Sciatic nerve (tissue), 2 donors: Measurements from ENCODE around the gene WNT2B. TPM values are rescaled to one million over a fixed set of nuclear protein-coding genes. Genes with fewer than 3 reads are reported as not detected.

Experiments
- ATAC-seq: fragments of 200-7000 bp; cut with Tn5 transposase; one replicate; pipeline ENCODE4 v1.9.1; 2020; ENCODE audit warnings: mild to moderate bottlenecking, moderate library complexity
- DNase-seq: peaks from one replicate; pipeline ENCODE4 v3.0.0-alpha.2; 2020; ENCODE audit warnings: low spot score
- intact Hi-C: fragments of 100-400 bp; cut with DNase I; formaldehyde crosslinking; loops from one replicate; pipeline ENCODE4 v1.14.2; 2022
- total RNA-seq: library from RNA; stranded (reverse); fragmentation: NEBNext Ultra II Directional; extraction: Animal tissue kit (Norgen Biotek cat#: 25700); gene quantifications from one replicate; pipeline ENCODE4 v1.2.1, GENCODE V29; 2021
- donor health status: DM: no; HTN: no; CAD: no.
- donor health status: DM: no; HTN: no; CAD: no.

WNT2B gene
- total RNA-seq, 1 donor from 2014 or later = 10.9 TPM

DNA sequence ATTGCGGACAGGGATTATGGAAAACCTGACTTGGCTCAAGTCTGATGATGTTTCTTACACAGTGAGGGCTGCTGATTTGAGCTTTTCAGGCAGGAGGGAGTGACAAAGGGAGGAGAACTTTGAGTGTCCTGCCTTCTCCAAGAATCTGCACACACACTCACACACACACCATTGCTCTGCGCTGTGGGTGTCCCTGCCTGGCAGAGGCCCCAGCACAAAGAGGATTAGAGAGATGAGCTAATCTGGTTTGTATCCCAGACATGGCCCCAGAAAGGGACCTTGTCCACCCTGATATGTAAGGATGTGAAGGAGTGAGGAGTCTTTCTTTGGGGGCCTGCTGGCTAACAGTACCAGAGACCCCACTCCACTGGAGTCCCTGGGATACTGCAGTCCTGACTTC lies 5.9 kb upstream of the WNT2B start:
- no peak for DNase-seq
- ATAC-seq = peak; percentile 33
- intact Hi-C loops = loop anchor here (10.0 kb wide), 1 partner anchor 212 kb away; the partner anchor contains the start of gene PPM1J

DNA sequence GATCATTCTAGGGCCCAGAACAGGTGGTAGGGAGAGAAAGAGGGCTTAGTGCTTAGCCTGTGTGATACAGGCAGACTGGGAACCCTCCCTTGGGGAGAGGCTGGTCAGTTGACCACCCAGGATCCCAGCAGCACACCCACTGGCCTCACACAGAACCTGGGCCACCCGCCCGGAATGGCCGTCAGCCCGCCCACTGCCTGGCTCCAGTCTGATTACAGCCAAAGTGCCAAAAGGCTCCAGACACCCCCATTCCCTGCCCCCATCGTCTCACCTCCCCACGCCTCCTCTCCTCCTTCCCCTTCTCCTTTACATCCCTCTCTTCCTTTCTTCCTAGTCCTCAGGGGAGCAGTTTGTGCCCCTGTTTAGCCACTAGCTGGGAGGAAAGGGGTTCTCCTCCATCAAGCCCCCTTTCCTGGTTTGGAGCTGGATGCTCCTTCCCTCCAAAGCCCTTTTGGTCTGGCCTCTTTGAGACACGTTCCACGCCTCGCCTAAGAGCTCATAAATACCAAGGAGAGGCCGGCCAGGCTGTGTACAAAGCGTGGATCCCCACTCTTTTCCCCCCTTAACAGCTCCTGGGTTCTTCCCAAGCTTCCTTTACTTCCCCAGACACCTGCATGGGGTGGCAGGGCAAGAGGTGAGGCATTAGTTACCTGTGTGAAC lies 4.6 kb upstream of the WNT2B start:
- ATAC-seq (peak; percentile 27), DNase-seq (no peak)
- intact Hi-C loops = loop anchor here (10.0 kb wide), 1 partner anchor 211 kb away; the partner anchor contains the start of gene PPM1J

DNA sequence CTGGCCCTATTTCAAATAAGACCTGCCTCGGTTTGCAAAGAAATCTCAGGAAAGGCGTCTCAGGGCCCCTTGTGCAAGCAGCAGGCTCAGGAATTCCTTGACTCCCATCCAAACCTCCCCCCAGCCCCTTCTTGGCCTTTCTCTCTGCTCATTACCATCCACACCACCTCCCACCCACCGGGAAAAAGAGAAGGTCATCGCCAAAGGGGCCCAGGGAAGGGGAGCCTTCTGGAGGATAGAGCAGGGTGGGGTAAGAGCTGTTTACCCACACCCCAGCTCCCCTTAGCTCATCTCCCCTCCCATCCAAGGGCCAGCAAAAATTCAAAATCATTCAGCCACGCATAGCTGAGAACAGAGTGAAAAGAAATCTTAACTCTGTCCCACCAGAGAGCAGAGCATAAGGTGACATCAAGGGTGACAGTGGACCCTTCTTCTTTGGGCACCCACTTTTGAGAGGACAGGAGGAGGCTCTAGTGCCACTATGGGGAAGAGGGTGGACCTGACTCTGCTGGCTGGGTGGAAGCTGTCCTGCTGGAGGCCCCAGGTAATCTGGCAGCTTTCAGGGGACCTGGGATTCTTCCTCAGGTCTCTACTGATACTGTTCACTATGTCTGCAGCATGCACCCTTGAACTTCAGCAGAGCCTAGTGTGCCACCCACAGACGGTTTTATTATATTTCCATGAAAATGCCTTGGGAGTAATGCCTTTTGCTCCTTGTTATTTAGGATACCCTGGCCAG lies 3.9 kb upstream of the WNT2B start:
- no peak for DNase-seq
- intact Hi-C loops = loop anchor here (10.0 kb wide), 1 partner anchor 210 kb away; the partner anchor contains the start of gene PPM1J
- ATAC-seq = no peak

DNA sequence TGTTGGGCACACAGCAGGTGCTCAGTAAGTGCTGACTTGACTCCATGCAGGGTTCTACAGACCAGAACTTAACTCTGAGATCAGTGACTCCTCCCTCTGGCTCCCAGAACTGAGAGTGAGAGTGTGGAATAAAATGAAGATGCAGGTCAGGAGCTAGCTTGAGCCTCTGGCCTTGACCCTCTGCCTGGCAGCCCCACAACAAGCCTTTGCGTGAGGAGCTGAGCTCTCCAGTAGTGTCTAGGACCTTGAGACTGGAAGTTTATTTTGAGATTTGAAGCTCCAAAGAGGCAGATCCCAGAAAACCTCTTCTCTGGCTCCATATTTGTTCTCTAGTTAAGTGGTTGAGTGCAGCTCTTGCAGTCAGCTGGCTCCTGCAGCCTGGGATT lies 3.4 kb upstream of the WNT2B start:
- ATAC-seq = no peak
- intact Hi-C loops = loop anchor here (10.0 kb wide), 1 partner anchor 209 kb away; the partner anchor contains the start of gene PPM1J
- no peak for DNase-seq

DNA sequence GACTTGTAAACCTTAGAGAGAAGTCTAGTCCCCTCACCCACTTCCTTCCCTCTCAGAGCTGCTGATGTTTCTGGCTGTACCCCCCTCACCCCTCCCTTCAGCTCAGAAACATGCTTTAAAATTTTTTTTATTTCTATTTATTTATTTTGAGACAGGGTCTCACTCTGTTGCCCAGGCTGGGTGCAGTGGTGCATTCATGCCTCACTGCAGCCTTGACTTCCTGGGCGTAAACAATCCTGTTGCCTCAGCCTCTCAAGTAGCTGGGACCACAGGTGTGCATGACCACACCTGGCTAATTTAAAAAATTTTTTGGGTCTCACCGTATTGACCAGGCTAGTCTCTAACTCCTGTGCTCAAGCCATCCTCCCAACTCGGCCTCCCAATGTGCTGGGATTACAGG lies 2.9 kb upstream of the WNT2B start:
- no peak for DNase-seq
- intact Hi-C loops = loop anchor here (10.0 kb wide), 1 partner anchor 209 kb away; the partner anchor contains the start of gene PPM1J
- ATAC-seq = no peak

DNA sequence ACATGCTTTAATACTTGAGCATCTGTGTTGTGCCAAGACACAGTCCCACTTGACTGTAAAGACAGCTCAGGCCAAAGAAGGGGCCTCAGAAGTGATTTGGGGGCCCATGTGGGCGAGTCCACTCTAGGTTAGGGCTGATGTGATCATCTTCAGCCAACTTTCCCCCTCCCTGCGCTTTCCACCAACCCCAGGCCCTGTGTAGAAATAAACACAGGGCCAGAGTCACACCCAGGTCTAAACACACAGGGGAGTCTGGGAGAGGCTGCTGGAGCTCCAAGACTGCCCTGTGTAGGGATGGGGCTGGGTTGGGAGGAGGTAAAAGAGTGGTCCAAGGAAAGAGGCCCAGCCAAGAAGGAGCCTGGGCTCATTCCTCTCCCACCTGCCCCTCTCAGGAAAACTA lies 2.5 kb upstream of the WNT2B start:
- ATAC-seq = no peak
- intact Hi-C loops = loop anchor here (10.0 kb wide), 1 partner anchor 208 kb away; the partner anchor contains the start of gene PPM1J
- no peak for DNase-seq

DNA sequence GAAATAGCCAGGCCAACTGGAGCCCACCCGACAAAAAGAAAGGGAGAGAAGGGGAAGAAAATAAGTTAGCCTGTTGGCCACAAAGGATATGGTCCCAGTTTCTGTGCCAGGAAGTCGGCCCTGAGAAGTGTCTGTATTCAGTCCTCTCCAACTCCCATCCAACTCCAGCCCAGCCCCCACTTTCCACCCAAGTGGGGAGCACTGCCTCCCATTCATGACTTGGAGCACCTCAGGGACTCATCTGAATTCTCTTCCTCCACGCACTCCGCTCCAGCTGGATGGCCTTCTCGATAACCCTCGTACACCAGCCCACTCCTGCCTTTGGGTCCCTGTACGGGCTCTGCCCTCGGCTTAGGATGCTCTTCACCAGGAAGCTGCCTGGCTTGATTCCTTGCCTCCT lies 2.0 kb upstream of the WNT2B start:
- no peak for DNase-seq
- intact Hi-C loops = loop anchor here (10.0 kb wide), 1 partner anchor 208 kb away; the partner anchor contains the start of gene PPM1J
- ATAC-seq = no peak

DNA sequence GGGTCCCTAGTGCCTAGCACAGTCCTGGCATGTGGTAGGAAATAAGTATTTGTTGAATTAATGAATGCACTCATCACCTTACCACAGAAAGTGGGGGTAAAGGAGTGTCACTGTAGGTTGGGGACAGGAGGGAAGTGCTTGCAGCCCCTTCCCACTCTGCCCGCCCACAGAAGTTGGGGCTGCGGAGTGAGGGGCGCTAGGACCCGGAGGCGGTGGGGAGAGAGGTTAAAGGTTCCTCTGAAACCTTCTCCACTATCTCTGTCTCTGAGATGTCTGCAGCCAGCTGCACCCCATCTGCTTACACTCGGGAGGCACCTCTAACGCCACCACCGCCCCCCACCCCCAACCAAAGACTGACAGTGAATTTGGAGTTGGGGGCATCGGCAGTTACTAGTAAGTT lies 1.4 kb upstream of the WNT2B start:
- intact Hi-C loops = loop anchor here (10.0 kb wide), 1 partner anchor 207 kb away; the partner anchor contains the start of gene PPM1J
- ATAC-seq (no peak), DNase-seq (no peak)

DNA sequence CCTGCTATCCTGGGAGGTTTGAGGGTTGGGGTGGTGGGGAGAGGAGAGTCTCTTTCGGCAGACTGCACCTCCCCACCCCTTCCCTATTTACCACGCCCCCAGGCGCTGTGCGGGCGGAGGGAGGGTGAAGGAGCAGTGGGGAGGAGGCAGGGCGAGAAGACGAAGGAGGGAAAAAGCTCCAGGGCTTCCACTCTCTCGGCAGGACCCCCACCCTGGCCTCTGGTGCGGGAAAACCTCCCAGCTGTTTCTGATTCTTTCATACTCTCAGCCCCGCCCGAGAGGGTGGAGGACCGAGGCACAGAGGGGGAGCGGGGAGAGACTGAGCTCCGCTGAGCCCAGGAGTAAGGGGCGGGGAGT lies 866 bp upstream of the WNT2B start:
- ATAC-seq (peak; percentile 44), DNase-seq (no peak)
- intact Hi-C loops = loop anchor here (10.0 kb wide), 1 partner anchor 207 kb away; the partner anchor contains the start of gene PPM1J

DNA sequence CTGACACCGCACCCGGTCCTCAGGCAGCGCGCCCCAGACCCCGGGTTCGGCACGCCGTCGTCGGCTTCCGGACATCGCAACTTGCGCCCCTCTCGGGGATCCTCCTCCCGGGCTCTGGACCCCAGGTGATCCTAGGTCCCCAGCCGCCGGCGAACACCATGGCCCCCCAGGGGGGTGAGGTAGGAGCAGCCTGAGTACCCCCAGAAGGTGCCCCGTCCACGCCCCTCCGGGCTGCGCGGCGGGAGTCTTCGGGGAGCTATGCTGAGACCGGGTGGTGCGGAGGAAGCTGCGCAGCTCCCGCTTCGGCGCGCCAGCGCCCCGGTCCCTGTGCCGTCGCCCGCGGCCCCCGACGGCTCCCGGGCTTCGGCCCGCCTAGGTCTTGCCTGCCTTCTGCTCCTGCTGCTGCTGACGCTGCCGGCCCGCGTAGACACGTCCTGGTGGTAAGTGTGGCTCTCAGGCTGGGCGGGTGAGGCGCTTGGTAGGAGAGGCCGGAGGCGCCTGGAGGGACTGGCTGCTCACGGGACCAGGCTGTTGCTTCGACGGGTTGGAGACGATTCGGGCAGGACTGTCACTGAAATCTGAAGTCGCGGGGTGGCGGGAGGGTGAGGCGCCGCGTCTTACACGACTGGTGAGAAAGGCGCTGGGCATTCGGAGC lies 367 bp downstream of the WNT2B start:
- intact Hi-C loops = loop anchor here (10.0 kb wide), 1 partner anchor 206 kb away; the partner anchor contains the start of gene PPM1J
- ATAC-seq = peak; percentile 24
- no peak for DNase-seq

DNA sequence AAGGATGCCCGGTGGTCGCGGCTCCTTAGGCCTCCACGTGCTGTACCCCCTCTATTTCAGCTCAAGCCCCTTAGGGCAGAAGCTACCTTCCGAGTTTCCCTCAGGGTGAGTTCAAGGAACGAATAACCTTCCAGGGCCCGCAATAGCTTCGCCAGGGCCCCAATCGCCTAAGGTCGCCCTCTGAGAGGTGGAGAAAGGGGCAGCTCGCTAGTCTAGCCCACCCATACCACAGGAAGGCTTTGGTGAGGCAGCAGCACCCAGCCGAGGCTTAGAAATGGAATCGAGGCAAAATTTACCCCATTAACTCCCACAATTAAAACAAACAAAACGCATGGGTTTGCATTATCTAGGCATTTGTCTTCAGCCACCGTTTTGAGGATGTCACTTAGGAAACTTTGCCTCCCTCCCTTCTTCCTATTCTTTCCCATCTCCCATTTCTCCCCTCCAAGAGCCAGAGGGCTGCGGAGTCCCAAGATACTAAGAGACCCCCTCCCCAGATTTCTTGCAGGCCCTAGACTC lies 954 bp downstream of the WNT2B start:
- DNase-seq = no peak
- ATAC-seq = no peak
- intact Hi-C loops = loop anchor here (10.0 kb wide), 1 partner anchor 205 kb away; the partner anchor contains the start of gene PPM1J

DNA sequence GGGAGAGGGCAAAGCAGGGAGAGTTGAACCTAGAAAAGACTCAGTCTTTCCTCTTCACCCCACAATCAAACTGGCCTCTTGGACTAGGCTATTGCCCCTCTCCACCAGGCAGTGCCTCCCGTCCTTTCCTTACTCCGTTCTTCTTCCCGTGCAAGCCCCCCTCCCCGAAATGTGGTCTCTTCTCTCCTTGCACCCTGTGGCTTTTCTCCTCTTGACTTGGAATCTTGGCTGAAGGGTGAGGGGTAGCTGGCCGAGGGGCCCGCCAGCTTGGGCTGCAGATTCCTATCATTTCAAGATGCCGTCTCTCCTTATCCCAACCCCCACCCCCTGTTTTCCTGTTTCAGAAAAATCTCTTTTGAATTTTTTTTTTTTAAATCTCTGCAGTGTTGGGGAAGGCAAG lies 1.6 kb downstream of the WNT2B start:
- DNase-seq (no peak), ATAC-seq (no peak)
- intact Hi-C loops = no loop called here

DNA sequence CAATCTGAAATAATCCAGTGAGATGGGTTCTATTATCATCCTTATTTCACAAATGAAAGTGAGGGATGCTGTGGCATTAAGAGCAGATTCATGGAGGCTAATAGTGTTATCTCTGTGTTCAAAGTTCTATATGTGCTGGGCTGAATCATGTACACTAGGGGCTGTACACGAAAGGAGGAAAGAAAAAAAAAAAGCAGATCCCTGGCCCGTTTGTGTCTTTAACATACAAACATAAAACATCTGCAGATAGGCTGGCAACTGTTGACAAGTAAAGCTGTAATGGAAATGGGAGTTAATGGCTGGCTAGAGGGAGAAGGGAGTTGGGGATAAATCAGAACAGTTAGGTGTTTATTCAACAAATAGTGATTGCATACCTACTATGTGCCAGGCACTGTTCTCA lies 3.1 kb downstream of the WNT2B start:
- intact Hi-C loops = no loop called here
- DNase-seq (no peak), ATAC-seq (no peak)

DNA sequence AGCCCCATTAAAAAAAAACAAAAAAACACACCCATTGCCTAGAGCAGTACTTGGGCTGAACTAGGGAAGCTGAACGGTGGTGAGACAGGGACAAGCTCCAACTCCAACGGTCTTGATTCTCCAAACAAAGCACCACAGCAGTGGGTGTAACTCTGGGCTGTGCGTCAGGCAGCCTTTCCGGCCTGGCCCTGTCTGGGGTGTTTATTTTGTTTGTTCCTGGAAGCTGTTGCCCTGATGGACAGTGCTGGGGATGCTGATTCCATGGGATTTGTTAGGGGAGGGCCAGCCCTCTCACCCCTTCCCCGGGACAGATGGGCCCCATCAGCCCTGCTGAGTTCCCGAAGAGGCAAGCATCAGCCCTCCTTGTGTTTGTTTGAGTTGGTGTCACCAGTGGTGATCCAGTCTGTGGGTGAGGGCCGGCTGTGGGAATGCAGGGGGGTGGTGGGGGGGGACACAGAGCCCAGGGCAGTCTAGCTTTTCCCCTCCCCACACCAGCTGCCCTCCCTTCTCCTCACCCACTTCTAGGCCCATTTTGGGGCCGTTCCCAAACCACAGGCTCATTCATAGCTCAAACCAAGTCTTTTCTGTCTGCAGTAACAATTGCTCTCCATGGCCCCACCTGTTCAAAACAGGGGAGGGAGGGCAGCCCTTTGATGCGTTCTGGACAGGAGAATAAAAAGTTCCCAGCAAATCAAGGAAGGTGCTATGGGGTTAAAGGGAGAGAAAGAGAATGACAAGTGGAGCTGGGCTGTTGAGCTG lies 4.5 kb downstream of the WNT2B start:
- ATAC-seq = peak; percentile 64
- no peak for DNase-seq
- intact Hi-C loops = no loop called here

DNA sequence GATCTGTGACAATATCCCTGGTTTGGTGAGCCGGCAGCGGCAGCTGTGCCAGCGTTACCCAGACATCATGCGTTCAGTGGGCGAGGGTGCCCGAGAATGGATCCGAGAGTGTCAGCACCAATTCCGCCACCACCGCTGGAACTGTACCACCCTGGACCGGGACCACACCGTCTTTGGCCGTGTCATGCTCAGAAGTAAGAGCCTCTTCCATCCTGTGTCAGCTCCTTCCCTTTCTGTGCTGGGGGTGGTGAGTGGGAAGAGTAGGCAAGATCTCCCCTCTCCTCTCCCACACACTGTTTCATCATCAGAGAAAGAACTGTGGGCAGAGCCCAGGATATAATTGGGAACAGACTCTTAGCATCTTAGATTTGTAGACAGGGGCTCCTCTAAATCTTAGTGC lies 6.1 kb downstream of the WNT2B start:
- no peak for ATAC-seq
- intact Hi-C loops = no loop called here
- DNase-seq = no peak

DNA sequence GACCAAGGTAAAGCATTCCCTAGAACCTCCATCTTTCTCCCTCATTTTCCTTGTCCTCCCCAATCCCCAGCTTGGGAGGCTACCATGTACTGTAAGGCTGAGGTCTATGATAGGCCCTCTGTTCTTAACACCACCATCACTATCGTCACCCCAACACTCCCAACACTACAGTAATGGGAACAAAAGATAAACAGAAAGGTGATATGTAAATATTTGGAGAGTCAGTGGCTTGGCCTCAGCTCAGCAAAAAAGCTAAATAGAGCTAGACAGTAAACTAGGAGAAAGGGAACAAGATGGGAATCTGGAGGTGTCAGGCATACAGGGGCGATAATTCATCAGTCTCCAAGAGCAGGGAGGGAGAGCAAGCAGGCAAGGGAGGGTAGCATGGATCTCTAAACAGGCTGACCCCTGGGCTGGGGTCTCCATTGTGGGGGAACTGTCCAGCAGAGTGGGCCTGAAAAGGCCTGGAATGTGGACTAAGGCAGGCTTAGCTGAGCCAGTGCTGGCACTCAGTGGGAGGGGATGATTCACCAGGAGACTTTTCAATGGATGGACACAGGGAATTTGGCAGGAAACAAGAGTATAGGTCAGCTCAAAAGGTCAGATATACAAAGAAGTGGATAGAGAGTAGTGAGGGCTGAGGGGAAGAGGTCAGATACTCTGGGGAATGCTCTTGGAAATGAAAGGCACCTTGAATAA lies 6.7 kb downstream of the WNT2B start:
- ATAC-seq = peak; percentile 23
- intact Hi-C loops = no loop called here

DNA sequence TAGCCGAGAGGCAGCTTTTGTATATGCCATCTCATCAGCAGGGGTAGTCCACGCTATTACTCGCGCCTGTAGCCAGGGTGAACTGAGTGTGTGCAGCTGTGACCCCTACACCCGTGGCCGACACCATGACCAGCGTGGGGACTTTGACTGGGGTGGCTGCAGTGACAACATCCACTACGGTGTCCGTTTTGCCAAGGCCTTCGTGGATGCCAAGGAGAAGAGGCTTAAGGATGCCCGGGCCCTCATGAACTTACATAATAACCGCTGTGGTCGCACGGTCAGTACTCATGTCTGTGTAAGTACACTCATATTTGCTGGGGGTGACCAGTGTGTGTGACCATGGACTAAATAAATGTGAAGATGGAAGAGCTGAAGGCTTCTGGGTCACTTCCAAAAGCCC lies 7.4 kb downstream of the WNT2B start:
- intact Hi-C loops = no loop called here
- no peak for ATAC-seq

More for the DNA sequence above, 6.7 kb downstream of the WNT2B start:
- DNase-seq = no peak

DNA sequence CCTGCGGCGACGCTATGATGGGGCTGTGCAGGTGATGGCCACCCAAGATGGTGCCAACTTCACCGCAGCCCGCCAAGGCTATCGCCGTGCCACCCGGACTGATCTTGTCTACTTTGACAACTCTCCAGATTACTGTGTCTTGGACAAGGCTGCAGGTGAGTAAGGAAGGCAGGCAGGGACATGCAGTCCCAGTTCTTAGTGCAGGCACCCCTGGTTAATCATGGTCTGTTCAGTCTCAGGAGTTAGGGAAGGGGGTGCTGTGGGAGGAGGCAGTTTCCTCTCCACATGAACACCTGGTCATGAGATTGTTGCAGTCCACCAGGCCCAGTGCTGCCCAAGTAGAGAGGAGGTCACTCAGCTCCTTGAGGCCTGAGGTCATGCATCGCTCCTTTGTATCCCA lies 8.5 kb downstream of the WNT2B start:
- DNase-seq (no peak), ATAC-seq (no peak)
- intact Hi-C loops = no loop called here

More for the DNA sequence above, 7.4 kb downstream of the WNT2B start:
- DNase-seq = no peak
